ENCODE measurements around the gene ATXN1. TPM values are rescaled to one million over a fixed set of nuclear protein-coding genes. Genes with fewer than 3 reads are reported as not detected.
"Not testable (repeated sequence)": the region's sequence is repeated elsewhere in the genome, so short reads cannot be mapped to it uniquely, and the experiment has no call there.

Gene ATXN1
- polyA plus RNA-seq, 1 donor = 14.7 TPM

GRCh38 chr6:16388488-16388887 lies 372.8 kb downstream of the ATXN1 start:
- no peak for DNase-seq (ENCODE audit: low read depth)

- no peak for DNase-seq (ENCODE audit: low read depth)
Observed at GRCh38 chr6:16386057-16386456, 375.2 kb downstream of the ATXN1 start.

GRCh38 chr6:16383607-16384206 lies 377.6 kb downstream of the ATXN1 start:
- DNase-seq (ENCODE audit: low read depth) = no peak

GRCh38 chr6:16381968-16382367 lies 379.3 kb downstream of the ATXN1 start:
- not testable (repeated sequence) for DNase-seq (ENCODE audit: low read depth)

GRCh38 chr6:16380220-16380809 lies 380.9 kb downstream of the ATXN1 start:
- DNase-seq (ENCODE audit: low read depth) = no peak

- not testable (repeated sequence) for DNase-seq (ENCODE audit: low read depth)
Observed at GRCh38 chr6:16378360-16378759, 382.9 kb downstream of the ATXN1 start.

GRCh38 chr6:16377470-16377869 lies 383.8 kb downstream of the ATXN1 start:
- no peak for DNase-seq (ENCODE audit: low read depth)

GRCh38 chr6:16375843-16376242 lies 385.4 kb downstream of the ATXN1 start:
- no peak for DNase-seq (ENCODE audit: low read depth)

- DNase-seq (ENCODE audit: low read depth) = no peak
Observed at GRCh38 chr6:16375206-16375605, 386.1 kb downstream of the ATXN1 start.

- no peak for DNase-seq (ENCODE audit: low read depth)
Observed at GRCh38 chr6:16374461-16375200, 386.6 kb downstream of the ATXN1 start.

GRCh38 chr6:16374016-16374415 lies 387.2 kb downstream of the ATXN1 start:
- DNase-seq (ENCODE audit: low read depth) = no peak

GRCh38 chr6:16372029-16372776 lies 389.1 kb downstream of the ATXN1 start:
- DNase-seq (ENCODE audit: low read depth) = no peak

- DNase-seq (ENCODE audit: low read depth) = no peak
Observed at GRCh38 chr6:16371401-16371800, 389.9 kb downstream of the ATXN1 start.

- no peak for DNase-seq (ENCODE audit: low read depth)
Observed at GRCh38 chr6:16370943-16371342, 390.3 kb downstream of the ATXN1 start.

GRCh38 chr6:16369989-16370388 lies 391.3 kb downstream of the ATXN1 start:
- no peak for DNase-seq (ENCODE audit: low read depth)

GRCh38 chr6:16369140-16369745 lies 392.0 kb downstream of the ATXN1 start:
- no peak for DNase-seq (ENCODE audit: low read depth)

GRCh38 chr6:16367571-16367970 lies 393.7 kb downstream of the ATXN1 start:
- DNase-seq (ENCODE audit: low read depth) = no peak

GRCh38 chr6:16363749-16364148 lies 397.5 kb downstream of the ATXN1 start:
- DNase-seq (ENCODE audit: low read depth) = no peak

GRCh38 chr6:16362819-16363589 lies 398.3 kb downstream of the ATXN1 start:
- no peak for DNase-seq (ENCODE audit: low read depth)

GRCh38 chr6:16362296-16362695 lies 399.0 kb downstream of the ATXN1 start:
- no peak for DNase-seq (ENCODE audit: low read depth)

GRCh38 chr6:16361861-16362260 lies 399.4 kb downstream of the ATXN1 start:
- no peak for DNase-seq (ENCODE audit: low read depth)
